GM23248 (cell line): ENCODE results near the gene ANKRD31. TPM values are rescaled to one million over a fixed set of nuclear protein-coding genes. Genes with fewer than 3 reads are reported as not detected.
"Not testable (repeated sequence)": the region's sequence is repeated elsewhere in the genome, so short reads cannot be mapped to it uniquely, and the experiment has no call there.

ENCODE experiments used
- DNase-seq: peaks from one replicate; pipeline ENCODE4 v3.0.0-alpha.2; 2015
- H2AFZ ChIP-seq: fragments of 200-600 bp; sonication (generic); 2 replicates; pipeline ENCODE4 v1.6.1; 2016; ENCODE audit warnings: antibody characterized with exemption
- H3F3A ChIP-seq: fragments of 200-600 bp; sonication (generic); 2 replicates; pipeline ENCODE4 v1.6.1; 2016; ENCODE audit warnings: mild to moderate bottlenecking, antibody characterized with exemption, mixed run types; ENCODE audit not compliant: insufficient read depth
- H3K27ac ChIP-seq: fragments of 200-600 bp; sonication (generic); 2 replicates; pipeline ENCODE4 v1.5.1; 2016; ENCODE audit warnings: mild to moderate bottlenecking
- H3K27me3 ChIP-seq: fragments of 200-600 bp; sonication (generic); replicated peaks from 2 replicates; pipeline ENCODE4 v1.6.1; 2016; ENCODE audit warnings: mild to moderate bottlenecking; ENCODE audit not compliant: insufficient read depth
- H3K36me3 ChIP-seq: fragments of 200-600 bp; sonication (generic); 2 replicates; pipeline ENCODE4 v1.6.1; 2016; ENCODE audit warnings: low read depth, mild to moderate bottlenecking
- H3K4me1 ChIP-seq: fragments of 200-600 bp; sonication (generic); 2 replicates; pipeline ENCODE4 v1.6.1; 2016; ENCODE audit warnings: mild to moderate bottlenecking; ENCODE audit not compliant: insufficient read depth
- H3K4me2 ChIP-seq: fragments of 200-600 bp; sonication (generic); one replicate; pipeline ENCODE4 v1.6.1; 2016; ENCODE audit warnings: mild to moderate bottlenecking; ENCODE audit not compliant: unreplicated experiment
- H3K4me3 ChIP-seq: fragments of 200-600 bp; sonication (generic); 2 replicates; pipeline ENCODE4 v1.5.1; 2016; ENCODE audit warnings: mild to moderate bottlenecking
- H3K79me2 ChIP-seq: fragments of 200-600 bp; sonication (generic); 2 replicates; pipeline ENCODE4 v1.6.1; 2016; ENCODE audit warnings: mild to moderate bottlenecking; ENCODE audit not compliant: insufficient read depth
- H3K9ac ChIP-seq: fragments of 200-600 bp; sonication (generic); 2 replicates; pipeline ENCODE4 v1.6.1; 2016; ENCODE audit warnings: mild to moderate bottlenecking
- H3K9me2 ChIP-seq: fragments of 200-600 bp; sonication (generic); 2 replicates; pipeline ENCODE4 v1.6.1; 2016; ENCODE audit warnings: mixed run types, mild to moderate bottlenecking, moderate library complexity; ENCODE audit not compliant: insufficient read depth
- H3K9me3 ChIP-seq: fragments of 200-600 bp; sonication (generic); one replicate; pipeline ENCODE4 v1.6.1; 2017; ENCODE audit warnings: low read depth
- H4K20me1 ChIP-seq: fragments of 200-600 bp; sonication (generic); 2 replicates; pipeline ENCODE4 v1.6.0; 2016; ENCODE audit not compliant: insufficient read depth
- EZH2 ChIP-seq: fragments of 200-600 bp; sonication (generic); IDR thresholded peaks from 2 replicates; pipeline ENCODE4 v1.6.1; 2018; ENCODE audit warnings: antibody characterized with exemption, mild to moderate bottlenecking; ENCODE audit not compliant: insufficient read depth, poor library complexity, severe bottlenecking
- EZH2phosphoT487 ChIP-seq: fragments of 200-600 bp; sonication (generic); IDR thresholded peaks from 2 replicates; pipeline ENCODE4 v1.6.1; 2018; ENCODE audit warnings: antibody characterized with exemption, moderate library complexity, mild to moderate bottlenecking, low read depth; ENCODE audit not compliant: insufficient read depth
- whole genome bisulfite sequencing, 2 experiments: methylation state at CpG; one replicate each; pipeline ENCODE4 v1.1.6; 2015 to 2017; ENCODE audit warnings: low lambda C conversion rate in 2 of 2, low coverage in 1 of 2; ENCODE audit errors: missing lambda C conversion rate in 2 of 2; 5-methylcytosine and 5-hydroxymethylcytosine counted together
- in situ Hi-C: fragments of 300-500 bp; cut with MboI; formaldehyde crosslinking; loops from 2 replicates; pipeline ENCODE4 v1.15.0; 2020
- polyA plus RNA-seq: library from polyadenylated mRNA; unstranded; fragments of >200 nt; fragmentation: Nextera tagmentation; extraction: Ambion mirVana; gene quantifications from 2 replicates; pipeline ENCODE4 v1.2.1, GENCODE V29; 2016
- total RNA-seq: library from RNA; depleted of rRNA; stranded (reverse); fragments of >200 nt; shearing (Covaris generic); gene quantifications from 2 replicates; pipeline ENCODE4 v1.2.3, GENCODE V29; 2014

The ANKRD31 gene
- total and polyA plus RNA-seq, 2 experiments from 2014 or later, result not detected

DNA sequence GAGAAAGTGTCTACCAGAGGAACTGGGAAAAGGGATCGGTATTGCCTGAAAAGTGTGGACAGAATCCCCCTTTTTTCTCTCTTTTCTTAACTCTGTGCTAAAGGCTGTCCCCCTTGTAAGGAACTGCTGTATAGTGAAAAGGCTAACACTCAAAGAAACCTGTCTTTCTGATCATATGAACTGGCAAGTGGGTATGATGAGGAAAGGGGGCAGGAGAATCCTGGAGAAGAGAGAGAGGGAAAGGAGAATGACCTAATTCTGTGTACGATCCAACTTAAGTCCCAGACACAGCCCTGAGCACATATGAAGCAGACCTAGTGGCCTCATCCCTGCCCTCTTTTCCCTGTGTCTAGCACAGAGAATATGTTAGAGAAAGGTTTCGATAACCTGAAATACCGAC, 967 bp downstream of the ANKRD31 start:
- no peaks in the 10 kb centered on the region for H3K27me3 ChIP-seq
- in situ Hi-C loops, result loop anchor here (25.0 kb wide), 1 partner anchor 298 kb away; no protein-coding TSS in a partner anchor
- H3K27ac ChIP-seq, result no peak overlapping the region
- H3K36me3 ChIP-seq, result no peaks in the 10 kb centered on the region
- peak overlapping the region; percentile 99 for H2AFZ ChIP-seq
- no peaks in the 10 kb centered on the region for H3F3A ChIP-seq
- no peak overlapping the region for H3K4me3 ChIP-seq
- H4K20me1 ChIP-seq, result no peaks in the 10 kb centered on the region
- DNase-seq, result no peak
- peaks cover 8% of the 10 kb centered on the region; the same call in 1 of the 2 replicates for H3K4me1 ChIP-seq
- WGBS, 2 experiments, result 89 to 92% methylated on average over 4 of the region's 4 CpGs
- H3K4me2 ChIP-seq, result no peak overlapping the region
- H3K9me3 ChIP-seq, result no peaks in the 10 kb centered on the region
- TF ChIP-seq EZH2, result no peak
- TF ChIP-seq EZH2phosphoT487, result no peak
- no peak overlapping the region for H3K9ac ChIP-seq
- no peaks in the 10 kb centered on the region for H3K79me2 ChIP-seq
- H3K9me2 ChIP-seq, result no peaks in the 10 kb centered on the region

DNA sequence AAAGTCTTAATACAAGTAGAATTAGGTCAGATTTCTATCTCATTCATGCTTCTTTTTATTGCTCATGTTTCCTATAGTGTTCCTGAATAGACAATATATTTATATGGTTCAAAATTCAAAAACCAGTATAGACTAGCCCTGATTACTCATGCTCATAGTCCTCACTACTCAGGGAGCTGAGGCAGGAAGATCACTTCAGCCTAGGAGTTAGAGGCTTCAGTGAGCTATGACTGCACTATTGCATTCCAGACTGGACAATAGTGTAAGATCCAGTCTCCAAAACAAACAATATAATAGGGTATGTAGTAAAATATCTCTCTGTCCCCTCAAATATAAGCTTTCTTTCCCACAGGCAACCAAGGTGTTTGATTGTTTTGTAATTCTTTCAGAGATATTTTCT, 2.4 kb downstream of the ANKRD31 start:
- TF ChIP-seq EZH2, result no peak
- Histone ChIP-seq H3K9ac (no peak overlapping the region), H3K27ac (no peak overlapping the region), H3F3A (no peaks in the 10 kb centered on the region), H3K4me3 (no peak overlapping the region), H3K4me1 (peaks cover 8% of the 10 kb centered on the region; the same call in 1 of the 2 replicates), H3K9me2 (no peaks in the 10 kb centered on the region), H3K36me3 (no peaks in the 10 kb centered on the region), H2AFZ (no peak overlapping the region), H3K9me3 (no peaks in the 10 kb centered on the region), H4K20me1 (no peaks in the 10 kb centered on the region), H3K79me2 (no peaks in the 10 kb centered on the region), H3K27me3 (no peaks in the 10 kb centered on the region), H3K4me2 (no peak overlapping the region)
- DNase-seq, result peak; percentile 2
- in situ Hi-C loops, result loop anchor here (25.0 kb wide), 1 partner anchor 297 kb away; no protein-coding TSS in a partner anchor

DNA sequence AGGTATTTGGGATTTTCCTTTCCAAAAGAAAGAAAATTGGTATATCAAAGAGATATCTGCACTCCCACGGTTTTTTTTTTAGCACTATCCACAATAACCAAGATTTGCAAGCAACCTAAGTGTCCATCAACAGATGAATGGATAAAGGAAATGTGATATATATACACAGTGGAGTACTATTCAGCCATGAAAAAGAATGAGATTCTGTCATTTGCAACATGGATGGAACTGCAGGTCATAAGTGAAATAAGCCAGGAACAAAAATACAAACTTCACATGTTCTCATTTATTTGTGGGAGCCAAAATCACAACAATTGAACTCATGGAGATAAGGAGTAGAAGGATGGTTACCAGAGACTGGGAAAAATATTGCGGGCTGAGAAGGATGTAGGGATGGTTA, 9.8 kb downstream of the ANKRD31 start:
- no peak for TF ChIP-seq EZH2phosphoT487
- TF ChIP-seq EZH2, result no peak
- DNase-seq, result no peak
- Histone ChIP-seq H3K4me1 (no peaks in the 10 kb centered on the region), H3F3A (no peaks in the 10 kb centered on the region), H3K9ac (no peak overlapping the region), H3K79me2 (no peaks in the 10 kb centered on the region), H3K4me3 (no peak overlapping the region), H3K36me3 (no peaks in the 10 kb centered on the region), H4K20me1 (no peaks in the 10 kb centered on the region), H3K9me3 (peaks cover 3% of the 10 kb centered on the region), H2AFZ (no peak overlapping the region), H3K27me3 (no peaks in the 10 kb centered on the region), H3K27ac (no peak overlapping the region), H3K4me2 (no peak overlapping the region), H3K9me2 (no peaks in the 10 kb centered on the region)
- in situ Hi-C loops, result loop anchor here (25.0 kb wide), 1 partner anchor 290 kb away; no protein-coding TSS in a partner anchor
- 34 to 39% methylated on average over 2 of the region's 2 CpGs for WGBS, 2 experiments

DNA sequence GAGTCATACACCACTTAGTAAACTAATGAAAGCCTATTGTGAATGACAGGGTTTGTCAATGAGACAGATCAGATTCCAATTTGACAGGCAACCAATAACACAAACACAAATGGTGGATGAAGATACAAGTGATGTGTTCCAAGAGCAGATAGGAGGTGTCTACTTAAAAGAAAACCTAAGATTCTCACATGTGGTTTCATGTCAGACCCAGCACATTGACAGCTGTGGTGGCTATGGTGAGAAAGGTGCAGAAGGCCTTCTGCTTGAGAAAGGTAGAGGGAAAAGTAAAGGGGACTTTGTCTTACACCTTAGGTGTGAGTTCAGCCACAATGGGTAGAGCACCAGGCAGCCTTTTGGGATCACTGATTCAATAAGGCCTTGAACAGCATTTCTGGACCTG, 11.2 kb downstream of the ANKRD31 start:
- Histone ChIP-seq H3K27me3 (no peaks in the 10 kb centered on the region), H3K9me2 (no peaks in the 10 kb centered on the region), H3K9me3 (peaks cover 3% of the 10 kb centered on the region), H3K4me1 (no peaks in the 10 kb centered on the region), H3K4me3 (no peak overlapping the region), H4K20me1 (no peaks in the 10 kb centered on the region), H3K79me2 (no peaks in the 10 kb centered on the region), H3K36me3 (no peaks in the 10 kb centered on the region), H2AFZ (no peak overlapping the region), H3K27ac (no peak overlapping the region), H3K4me2 (no peak overlapping the region), H3K9ac (no peak overlapping the region), H3F3A (no peaks in the 10 kb centered on the region)
- TF ChIP-seq EZH2 (no peak), EZH2phosphoT487 (no peak)
- in situ Hi-C loops, result loop anchor here (25.0 kb wide), 1 partner anchor 288 kb away; no protein-coding TSS in a partner anchor
- no peak for DNase-seq

DNA sequence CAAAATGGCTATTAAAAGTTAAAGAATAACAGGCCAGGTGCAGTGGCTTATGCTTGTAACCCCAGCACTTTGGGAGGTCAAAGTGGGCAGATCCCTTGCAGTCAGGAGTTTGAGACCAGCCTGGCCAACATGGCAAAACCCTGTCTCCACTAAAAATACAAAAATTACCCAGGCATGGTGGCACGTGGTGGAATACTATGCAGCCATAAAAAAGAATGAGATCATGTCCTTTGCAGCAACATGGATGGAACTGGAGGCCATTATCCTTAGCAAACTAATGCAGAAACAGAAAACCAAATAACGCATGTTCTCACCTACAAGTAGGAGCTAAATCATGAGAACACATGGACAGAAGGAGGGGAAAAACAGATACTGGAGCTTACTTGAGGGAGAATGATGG, 15.9 kb downstream of the ANKRD31 start:
- H2AFZ ChIP-seq, H3K4me2 ChIP-seq, H3K36me3 ChIP-seq, H3F3A ChIP-seq, DNase-seq, H3K4me3 ChIP-seq, H4K20me1 ChIP-seq, H3K79me2 ChIP-seq, H3K9me3 ChIP-seq, H3K4me1 ChIP-seq, H3K9ac ChIP-seq, H3K27me3 ChIP-seq, in situ Hi-C loops, H3K9me2 ChIP-seq, H3K27ac ChIP-seq: not testable (repeated sequence)
- WGBS, 2 experiments, result 59 to 64% methylated on average over 2 of the region's 2 CpGs
